ACHN (cell line): ENCODE results near the gene OR1D5.
A peak's percentile ranks its signal among the peaks of the same experiment; 100 is the strongest.

Source experiments
- DNase-seq: peaks from one replicate; pipeline ENCODE4 v3.0.0-alpha.2; 2015
- in situ Hi-C: cut with HindIII; loops from 2 replicates; pipeline ENCODE4 v1.10.0; 2017; ENCODE audit warnings: low sequenced_read_pairs, low pct_ligation_motif_present, low pct_unique_long_range_greater_than_20kb

OR1D5 gene

DNA sequence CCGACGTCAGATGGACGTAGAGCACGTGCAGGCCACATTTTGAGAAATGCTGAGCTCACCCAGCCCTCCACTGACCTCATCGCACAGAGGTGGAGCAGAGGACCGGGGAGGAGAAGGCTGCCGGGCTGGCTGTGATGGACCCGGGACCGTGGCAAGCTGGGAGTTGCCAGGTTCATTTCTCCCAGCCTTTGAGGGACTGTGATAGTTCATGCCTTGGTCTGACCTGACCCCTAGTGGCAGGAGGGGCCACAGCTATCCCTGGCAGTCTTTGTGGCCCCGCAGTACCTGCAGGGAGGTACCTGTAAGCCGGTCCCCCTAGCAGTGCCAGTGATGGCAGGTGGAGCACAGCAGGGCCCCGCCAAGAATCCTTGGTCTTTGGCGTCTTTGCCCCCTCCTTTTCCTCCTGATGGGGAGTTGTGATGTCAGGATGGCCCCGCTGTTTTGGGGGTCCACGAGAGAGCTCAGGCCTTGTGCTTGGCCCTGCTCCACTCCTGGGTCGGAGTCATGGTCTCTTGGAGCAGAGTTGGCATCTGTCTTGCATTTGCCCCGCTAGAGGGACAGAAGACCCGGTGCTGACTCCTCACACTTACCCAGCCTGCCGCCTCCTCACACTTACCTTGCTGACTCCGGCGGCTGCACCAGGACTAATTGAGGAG, 50.4 kb downstream of the OR1D5 start:
- DNase-seq, result peak; percentile 56
- in situ Hi-C loops, result no loop called here
